GM19240 (cell line): ENCODE results near the gene PTPRN.

Source experiments
- DNase-seq: peaks from one replicate; pipeline ENCODE4 v3.0.0; 2011; ENCODE audit warnings: low spot score; ENCODE audit not compliant: insufficient read length

Gene PTPRN

GRCh38 chr2:219245899-219246230 is 63.3 kb downstream of the PTPRN start:
- no peak for DNase-seq

- peak; percentile 98 for DNase-seq
Observed at GRCh38 chr2:219245148-219245898, 63.9 kb downstream of the PTPRN start, which contains the start of the genes GLB1L and STK16. Gene GLB1L (minus strand): TSS chr2:219245444. CDS start chr2:219243573, 1,871 bp downstream. Gene STK16 (plus strand): TSS chr2:219245479. CDS start chr2:219246000, 521 bp downstream.

GRCh38 chr2:219244789-219245147 is 64.4 kb downstream of the PTPRN start:
- DNase-seq, result no peak

GRCh38 chr2:219243291-219243761 is 65.9 kb downstream of the PTPRN start:
- DNase-seq, result no peak
